Activated T-helper 9 cell treated with anti-CD3 and anti-CD28 coated beads, Interleukin-2, amount 50 U/mL, for 16 hours (primary cell): ENCODE data around the gene EIF5A.
A peak's percentile ranks its signal among the peaks of the same experiment; 100 is the strongest.

Experiments used
- DNase-seq: peaks from one replicate; pipeline ENCODE4 v3.0.0-alpha.2; 2020; ENCODE audit warnings: low read depth

EIF5A gene

DNA sequence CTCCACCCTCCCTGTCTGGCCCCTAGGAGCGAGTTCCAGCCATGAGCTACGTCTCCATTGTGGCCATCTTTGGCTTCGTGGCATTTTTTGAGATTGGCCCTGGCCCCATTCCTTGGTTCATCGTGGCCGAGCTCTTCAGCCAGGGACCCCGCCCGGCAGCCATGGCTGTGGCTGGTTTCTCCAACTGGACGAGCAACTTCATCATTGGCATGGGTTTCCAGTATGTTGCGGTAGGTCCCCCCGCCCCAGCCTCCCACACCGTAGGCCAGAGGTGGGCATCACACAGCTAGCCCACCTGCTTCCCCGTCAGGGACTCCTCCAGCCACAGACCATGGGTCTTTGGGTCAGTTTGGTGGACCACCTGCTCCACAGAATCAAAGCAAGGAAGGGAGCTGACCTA lies 21.7 kb upstream of the EIF5A start:
- no peak for DNase-seq

DNA sequence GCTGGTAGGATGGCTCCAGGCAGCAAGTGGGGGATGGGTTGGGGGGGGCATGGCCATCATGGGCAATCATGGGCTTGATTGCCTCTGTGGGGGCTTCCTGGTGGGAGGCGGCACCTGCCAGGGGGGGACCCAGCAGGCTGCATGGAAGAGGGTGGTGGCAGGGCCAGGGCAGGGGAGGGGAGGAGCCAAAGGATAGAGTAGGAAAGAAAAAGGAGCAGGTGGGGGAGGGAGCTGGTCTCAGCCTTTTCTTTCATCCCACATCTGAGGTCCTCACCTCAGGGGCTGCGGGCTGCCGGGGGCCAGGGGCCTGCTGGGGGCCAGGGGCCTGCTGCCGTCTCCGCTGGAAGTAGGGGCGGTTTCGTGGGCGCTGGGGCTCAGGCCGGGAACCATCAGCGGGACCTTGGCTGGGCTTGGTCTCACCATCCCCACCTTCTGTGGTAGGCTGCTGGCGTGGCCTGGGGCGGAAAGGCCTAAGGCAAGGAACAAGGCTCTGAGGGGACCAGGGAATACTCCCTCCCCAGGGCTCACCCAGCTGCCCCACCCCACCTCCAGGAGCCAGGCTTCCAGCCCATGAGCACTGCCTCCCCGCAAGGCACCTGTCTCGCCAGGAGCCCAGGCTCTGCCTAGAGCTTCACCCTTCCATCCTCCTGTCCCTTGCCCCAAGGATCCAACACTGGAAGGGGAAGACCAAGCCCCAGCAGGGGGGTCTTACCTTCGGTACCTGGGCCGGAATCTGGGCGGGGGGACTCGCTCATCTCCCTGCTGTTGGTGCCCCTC lies 18.0 kb upstream of the EIF5A start:
- DNase-seq = no peak

DNA sequence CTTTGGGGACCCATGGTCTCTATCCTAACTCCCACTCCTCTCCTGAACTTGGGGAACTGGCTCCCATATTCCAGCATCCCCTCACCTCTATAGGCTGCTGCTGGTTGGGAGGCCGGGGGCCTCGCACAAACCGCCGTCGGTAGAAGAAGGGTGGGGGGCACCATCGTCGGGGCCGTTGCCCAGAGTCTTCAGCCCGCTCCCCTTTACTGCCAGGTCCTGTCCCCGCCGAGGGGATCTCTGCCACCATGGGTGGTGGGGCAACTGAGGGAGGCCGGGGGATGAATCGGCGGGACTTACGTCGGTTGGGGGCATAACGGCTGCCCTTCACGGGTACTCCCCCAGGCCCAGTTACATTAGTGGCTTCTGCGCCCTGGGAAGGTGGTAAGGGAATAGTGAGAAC lies 17.3 kb upstream of the EIF5A start:
- DNase-seq = no peak

DNA sequence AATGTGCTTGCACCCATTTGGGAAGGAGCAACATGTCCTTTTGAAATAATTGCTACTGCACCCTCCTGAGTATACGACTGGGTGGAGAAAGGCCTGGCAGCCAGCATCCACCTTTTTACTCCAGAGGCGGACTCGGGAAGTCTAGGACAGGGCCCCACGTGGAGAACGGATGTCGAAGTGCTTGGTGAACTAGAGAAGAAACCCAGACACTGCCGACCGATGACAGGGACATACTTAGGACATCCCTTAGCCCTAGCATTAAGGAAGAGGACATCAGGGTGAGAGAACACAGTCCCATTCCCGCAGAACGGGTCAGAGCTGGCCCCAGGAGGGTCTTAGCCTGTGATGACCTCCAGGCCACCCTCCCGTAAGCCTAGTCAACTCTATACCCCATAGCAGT lies 16.7 kb upstream of the EIF5A start:
- DNase-seq = no peak

DNA sequence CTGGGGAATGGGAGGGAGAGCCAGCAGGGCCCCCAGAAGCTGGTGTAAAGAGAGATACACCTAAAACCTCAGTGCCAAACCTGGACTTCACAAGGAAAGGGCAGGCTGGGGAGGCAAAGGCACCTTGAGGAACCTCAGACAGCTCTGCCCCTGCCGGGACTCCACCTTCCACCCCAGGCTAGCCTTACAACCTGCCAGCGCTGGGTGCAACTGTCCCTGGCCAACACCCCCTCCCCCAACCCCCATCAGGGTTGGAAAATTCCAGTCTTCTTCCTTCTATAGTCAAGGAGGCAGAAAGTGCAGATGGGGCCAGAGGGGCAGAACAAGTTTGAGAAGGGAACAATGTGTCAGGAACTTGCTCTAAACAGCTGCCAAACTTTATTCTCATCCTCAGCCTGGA lies 15.2 kb upstream of the EIF5A start:
- DNase-seq = no peak

DNA sequence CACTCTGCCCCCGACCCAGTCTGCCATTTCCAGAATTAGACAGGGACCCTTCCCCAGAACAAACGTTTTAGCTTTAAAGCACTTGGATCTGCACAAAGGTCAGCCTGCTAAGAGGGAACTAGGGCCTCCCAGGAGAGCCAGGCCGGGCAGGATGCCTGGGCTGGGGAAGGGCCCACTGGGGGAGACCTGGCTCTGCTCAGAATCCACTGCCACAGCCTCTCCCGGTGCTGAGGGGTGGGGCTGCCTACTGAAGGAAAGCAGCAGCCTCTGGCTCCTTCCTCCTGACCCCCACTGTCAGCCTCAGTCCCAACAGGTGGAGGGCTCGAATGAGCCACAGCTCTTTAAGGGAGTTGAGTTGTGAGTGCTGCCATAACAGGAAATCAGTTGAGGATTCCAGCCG lies 14.7 kb upstream of the EIF5A start:
- DNase-seq = no peak

DNA sequence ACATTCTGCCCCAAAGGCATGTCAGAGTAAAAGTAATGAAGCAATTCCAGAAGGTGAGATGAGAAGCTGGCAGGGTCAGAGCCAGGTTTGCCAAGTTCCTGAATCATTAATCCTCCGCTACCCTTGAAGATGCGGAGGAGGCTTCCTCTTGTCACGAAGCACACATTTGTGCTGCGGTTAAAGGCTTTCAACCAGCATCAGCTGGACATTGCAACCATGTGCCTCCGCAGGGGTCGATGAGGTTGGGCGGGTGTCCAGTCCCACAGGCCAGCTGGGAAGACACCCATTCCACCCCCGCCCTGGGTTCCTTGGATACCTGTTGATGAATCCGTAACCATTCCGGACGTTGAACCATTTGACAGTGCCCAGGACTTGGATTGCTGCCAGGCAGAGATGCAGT lies 14.3 kb upstream of the EIF5A start:
- no peak for DNase-seq

DNA sequence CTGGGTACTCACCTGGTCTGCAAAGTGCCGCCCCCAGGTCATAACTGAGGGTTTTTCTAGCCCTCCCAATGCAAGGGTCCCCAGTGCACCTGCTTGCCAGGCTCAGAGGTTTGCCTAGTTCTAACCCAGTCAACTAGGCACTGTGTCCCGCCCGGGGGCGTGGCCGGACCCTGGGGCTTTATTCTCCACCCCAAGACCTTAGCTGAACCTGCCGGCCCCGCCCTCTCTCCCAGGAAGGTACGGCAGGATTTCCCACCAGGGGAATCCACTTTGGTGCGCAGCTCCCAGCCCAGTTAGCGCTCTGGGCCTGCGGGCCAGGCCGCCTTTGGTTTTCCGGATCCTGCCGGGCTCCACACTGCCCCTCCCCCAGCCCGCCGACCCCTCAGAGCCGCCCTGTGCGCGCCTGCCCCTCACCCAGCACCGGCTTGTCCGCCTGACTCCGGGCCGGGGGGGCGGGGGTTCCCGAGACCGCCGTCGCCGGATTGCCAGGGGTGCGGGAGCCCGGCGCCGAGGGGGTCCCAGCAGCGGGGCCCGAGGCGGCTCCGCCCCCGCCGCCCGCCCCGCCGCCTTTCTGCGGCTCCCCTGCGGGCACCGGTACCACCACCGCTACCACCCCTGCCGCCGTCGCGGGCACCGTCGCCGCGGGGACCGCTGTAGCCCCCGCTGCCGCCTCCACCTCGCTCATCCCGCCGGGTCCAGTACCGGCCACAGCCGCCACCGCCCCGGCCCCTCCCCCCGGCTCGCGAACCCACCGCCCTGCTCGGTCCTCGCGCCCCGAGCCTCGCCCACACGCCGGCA lies 13.4 kb upstream of the EIF5A start:
- no peak for DNase-seq

DNA sequence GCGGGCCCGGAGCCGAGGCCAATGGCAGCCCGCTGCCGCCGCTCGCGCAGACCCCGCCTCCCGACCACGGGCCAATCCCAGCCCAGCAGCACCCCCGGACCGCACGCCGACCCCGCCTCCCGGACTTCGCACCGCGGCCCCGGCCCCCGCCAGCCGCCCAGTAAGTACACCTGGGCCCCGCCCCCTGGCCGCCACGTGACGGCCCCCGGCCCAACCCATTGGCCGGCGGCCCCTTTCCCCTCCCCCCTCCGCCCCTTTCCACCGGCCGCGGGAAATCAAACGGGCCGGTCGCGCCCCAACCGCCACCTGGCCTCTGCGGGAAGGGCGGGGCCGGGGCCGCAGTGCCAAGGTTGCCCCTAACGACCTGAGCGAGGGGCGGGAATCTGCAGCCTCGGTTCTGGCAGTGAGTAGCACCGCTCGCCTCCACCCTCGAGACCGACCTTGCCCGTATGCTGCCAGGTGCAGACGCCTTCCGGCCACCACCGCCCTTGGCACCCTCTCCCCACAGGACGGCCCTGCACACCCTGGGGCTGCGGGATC lies 12.7 kb upstream of the EIF5A start, which contains the start of gene YBX2:
YBX2 (minus strand) TSS at position 26 of the 540 bp plus-strand sequence. CDS start 139 bp downstream, outside the sequence.
- DNase-seq = peak; percentile 61

DNA sequence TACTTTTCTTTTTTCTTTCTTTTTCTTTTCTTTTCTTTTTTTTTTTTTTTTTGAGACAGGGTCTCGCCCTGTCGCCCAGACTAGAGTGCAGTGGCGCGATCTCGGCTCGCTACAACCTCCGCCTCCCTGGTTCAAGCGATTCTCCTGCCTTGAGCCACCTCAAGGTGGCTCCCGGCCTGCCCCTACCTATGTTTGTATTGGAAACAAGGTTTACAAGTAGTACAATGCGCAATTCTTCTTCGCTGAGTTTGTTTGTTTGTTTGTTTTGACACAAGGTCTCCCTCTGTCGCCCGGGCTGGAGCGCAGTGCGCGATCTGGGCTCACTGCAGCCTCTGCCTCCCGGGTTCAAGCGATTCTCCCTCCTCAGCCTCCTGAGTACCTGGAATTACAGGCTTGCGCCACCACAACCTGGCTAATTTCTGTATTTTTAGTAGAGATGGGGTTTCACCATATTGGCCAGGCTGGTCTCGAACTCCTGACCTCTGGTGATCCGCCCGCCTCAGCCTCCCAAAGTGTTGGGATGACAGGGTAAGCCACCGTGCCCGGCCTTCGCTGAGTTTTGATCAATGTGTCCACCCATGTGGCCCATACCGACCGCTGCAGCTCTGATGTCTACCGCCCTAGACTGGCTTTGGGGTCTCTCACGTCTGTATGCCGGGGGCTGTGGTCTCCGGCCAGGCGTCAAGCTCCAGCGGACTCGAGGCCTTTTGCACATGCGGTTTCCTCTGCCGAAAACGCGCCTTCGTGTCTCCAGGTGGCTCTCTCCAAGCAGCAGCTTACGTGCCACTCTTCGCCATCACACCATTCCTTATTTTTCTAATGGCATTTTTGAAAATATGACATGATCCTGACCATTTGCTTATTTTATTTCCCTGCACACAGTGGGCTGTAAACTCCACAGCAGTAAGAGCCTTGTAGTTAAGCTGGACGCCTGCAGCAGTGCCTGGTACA lies 11.9 kb upstream of the EIF5A start:
- DNase-seq = no peak

DNA sequence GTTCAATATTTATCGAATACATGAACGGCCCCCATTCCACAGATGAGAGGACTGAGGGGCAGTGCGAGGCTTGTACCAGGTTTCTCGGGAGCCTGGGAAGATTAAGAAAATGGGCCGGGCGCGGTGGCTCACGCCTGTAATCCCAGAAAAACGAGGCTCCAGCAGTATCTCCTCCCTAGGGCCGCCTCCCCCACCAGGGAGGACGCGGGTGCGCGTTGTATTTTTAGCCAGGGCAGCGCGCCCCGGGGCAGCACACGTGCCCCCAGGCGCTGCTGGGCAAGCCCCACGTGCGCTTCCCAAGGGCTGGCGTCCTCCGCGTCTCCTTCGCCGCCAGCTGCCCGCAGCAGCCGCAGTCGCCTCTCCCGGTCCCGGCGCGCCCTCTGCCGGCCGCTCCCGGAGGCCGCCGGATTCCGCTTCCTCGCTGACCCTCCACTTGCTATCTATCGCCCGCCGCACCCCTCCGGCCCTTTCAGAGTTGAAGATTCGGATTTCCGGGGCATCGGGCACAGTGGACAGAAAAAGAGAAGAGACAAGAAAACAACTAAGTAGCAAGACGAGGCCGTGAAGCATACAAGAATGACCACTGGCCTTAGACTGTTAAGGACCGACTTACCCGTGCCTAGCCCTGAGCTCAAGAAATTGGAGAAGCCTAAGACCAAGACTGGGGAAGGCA lies 11.1 kb upstream of the EIF5A start:
- peak; percentile 63 for DNase-seq

DNA sequence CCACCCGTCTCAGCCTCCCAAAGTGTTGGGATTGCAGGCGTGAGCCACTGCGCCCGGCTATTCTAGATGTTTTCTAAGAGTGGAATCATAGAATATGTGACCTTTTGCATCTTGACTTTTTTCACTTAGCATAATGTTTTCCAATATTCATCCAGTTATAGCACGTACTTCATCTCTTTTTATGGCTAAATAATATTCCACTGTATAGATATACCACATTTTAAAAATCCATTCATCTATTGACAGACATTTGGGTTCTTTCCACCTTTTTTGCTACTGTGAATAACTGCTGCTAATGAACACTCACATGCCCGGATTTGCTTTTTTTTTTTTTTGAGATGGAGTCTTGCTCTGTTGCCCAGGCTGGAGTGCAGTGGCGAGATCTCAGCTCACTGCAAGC lies 3.2 kb upstream of the EIF5A start:
- no peak for DNase-seq

DNA sequence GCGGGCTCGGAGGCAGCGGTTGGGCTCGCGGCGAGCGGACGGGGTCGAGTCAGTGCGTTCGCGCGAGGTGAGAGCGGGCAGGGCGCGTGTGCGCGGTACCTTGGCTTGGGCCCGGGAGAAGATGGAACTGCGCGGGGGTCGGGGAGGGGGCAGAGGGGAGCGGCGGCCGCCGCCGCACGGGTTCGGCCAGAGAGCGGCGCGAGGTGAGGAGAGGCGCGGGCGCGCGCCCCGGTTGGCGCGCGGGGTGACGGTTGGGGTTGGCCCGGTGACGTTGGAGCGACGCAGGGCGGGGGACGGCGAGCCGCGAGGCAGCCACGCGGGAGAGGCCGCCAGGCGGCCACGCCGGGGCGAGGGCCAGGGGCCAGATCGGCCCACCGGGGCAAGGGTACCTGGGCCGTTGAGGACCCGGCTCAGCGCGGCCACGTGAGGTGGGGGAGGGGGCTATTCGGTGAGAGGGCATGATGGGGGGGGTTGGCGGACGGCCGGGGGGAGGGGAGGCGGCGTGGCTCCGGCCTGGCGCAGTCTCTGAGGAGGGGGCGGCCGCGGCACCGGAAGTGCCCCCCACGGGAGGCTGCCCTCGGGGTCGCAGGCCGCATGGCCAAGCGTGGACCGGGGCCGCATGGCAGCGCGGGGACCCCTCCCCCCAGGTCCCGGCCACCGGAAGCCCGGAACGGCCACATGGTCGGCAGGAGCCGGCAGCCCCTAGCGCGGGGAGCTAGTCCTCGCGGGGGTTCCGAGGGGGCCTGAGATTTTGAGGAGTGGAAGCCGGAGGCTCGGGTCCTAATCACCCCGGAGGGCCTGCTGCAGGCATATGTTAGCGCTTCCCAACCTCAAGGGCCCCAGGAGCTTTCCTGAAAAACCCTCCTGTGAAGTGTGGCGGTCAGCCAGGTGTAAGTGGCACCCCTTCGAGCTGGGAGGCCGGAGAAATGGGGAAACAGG lies 527 bp downstream of the EIF5A start:
- DNase-seq = peak; percentile 46

DNA sequence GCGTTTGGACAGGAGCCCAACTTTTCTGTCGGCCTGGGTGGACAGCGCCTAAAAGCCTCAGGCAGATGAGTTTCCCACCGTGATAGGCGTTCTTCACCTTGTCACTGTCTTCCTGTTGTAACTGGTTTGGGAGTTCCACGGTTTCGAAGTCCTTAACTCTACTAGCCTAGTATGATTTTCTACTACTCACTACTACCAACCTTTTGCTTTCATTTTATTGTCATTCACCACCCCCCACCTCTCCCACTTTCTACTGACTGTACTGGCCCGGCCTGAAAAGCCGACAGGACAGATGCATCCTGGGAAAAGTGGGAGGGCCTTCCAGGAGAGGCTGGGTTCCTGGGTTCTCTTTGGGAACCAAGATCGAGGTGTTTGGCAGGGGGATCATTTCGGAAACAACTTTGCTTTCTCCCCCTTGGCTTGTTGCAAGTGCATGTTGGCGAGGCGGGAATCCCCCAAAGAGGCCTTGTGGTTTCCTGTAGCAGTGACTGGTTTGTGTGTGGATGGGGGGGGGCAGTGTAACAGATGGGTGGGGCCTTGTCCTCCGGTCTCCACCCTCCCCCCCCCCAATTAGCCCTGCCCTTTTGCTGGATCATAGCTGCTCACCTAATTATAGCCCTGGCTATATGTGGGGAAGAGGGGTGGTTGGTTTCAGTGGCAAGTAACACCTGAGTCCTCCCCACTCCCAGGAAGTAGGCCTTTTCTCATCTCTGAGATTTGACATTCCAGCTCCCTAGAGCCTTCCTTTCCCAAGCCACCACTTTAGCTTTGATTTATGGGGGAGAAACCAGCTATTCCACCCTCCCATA lies 1.4 kb downstream of the EIF5A start:
- DNase-seq = peak; percentile 79

DNA sequence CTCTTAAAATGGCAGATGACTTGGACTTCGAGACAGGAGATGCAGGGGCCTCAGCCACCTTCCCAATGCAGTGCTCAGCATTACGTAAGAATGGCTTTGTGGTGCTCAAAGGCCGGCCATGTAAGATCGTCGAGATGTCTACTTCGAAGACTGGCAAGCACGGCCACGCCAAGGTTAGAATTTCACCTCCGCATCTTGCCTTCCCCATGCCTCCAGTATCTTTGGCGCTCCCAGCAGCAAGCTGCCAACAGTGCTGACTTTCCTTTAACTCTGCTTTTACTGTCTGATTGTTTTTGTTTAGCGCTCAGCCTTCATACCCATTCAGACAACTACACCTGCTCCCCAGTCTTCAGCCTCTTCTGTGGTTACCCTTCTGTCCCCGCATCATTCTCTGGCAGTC lies 2.2 kb downstream of the EIF5A start:
- no peak for DNase-seq

DNA sequence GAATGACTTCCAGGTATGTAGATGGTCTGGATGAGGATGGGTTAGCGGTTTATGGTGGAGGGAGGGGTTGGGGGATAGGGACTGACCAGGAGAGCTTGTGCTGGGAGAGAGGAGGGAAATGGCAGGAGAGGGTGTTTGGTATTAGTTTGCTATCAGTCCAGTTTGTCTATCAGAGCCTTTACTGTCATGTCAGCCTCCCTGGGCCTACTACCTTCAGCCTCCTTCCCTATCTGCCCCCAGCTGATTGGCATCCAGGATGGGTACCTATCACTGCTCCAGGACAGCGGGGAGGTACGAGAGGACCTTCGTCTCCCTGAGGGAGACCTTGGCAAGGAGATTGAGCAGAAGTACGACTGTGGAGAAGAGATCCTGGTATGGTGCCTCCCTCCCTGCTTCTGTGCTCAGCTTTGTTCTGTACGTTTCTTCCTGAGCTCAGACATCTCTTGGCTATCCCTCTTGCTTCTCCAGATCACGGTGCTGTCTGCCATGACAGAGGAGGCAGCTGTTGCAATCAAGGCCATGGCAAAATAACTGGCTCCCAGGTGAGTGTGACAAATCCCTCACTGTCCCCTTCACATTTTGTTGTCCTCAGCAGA lies 3.8 kb downstream of the EIF5A start:
- no peak for DNase-seq

DNA sequence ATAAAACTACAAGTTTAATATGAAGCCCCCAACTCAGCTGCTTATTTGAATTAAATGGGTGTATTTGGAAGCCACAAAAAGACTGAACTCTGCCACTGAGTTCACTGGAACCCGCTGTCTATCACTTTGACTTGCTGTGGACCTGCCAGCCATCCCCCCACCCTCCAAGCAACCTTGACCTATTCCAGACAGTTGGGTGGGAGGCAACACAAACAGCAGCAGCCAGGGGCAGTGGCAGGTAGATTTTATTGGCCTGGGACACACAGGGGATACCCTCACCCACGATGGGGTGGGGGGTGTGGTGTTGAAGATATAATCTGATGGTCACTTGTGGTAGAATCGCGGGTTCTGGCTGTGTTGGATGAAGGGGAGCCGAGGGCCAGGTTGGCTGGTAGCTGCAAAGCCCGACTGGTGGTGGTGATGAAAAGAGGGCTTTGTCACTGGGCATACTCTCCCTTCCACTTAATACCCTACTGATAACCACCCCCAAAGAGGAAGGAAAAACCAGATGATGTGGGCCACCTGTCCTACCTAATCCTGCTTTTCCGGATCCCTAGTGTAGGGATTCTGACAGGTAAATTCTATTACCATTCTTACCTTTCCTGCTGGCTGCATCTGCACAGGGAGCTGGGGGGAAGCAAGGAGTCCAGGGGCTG lies 5.1 kb downstream of the EIF5A start:
- DNase-seq = no peak

DNA sequence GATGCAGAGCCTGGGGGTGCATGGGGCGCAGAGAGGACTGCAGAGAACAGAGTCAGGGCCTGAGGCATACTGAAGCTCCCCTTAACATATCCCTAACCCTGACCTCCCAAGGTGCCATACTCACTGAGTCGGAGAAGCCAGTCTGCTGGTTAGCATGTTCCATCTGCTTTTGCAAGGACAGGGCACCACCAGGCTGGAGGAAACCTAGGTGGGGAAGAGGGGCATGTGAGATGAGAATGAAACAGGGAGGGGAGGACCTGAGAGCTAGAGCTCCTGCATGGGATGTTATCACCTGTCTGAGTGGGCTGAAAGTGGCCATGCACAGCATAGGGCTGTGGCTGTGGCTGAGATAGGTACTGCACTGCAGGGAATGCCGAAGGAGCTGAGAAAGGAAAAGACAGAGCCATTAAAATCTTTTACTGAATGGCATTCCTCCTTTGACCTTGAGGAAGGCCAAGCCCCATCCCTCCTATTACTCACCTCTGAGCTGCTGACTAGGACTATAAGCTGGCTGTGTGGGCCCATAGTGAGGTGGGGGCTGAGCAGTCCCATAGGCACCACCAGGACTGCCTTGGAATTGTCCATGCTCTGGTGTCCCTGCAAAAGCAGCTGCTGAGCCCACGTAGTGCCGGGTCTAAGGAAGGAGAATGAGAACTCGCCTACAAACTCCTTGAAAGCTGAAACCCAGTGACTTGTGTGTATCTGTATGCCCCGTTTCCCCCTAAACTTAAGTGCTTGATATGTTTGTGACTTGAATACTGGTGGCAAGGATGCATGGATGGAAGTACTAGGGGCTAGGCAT lies 5.9 kb downstream of the EIF5A start:
- DNase-seq = no peak
